CD4-positive, alpha-beta T cell treated with Interleukin-12 subunit alpha and Interleukin-12 subunit beta, for 1 hour (primary cell): ENCODE results near the gene CNBD2.
A peak's percentile ranks its signal among the peaks of the same experiment; 100 is the strongest.
"Not testable (repeated sequence)": the region's sequence is repeated elsewhere in the genome, so short reads cannot be mapped to it uniquely, and the experiment has no call there.

ENCODE experiments used
- DNase-seq: peaks from one replicate; pipeline ENCODE4 v3.0.0-alpha.2; 2020

CNBD2 gene

GRCh38 chr20:36064658-36065426 lies 96.5 kb downstream of the CNBD2 start:
- peak; percentile 94 for DNase-seq

- DNase-seq: no peak
Observed at GRCh38 chr20:36065427-36065998, 97.1 kb downstream of the CNBD2 start.

DNA sequence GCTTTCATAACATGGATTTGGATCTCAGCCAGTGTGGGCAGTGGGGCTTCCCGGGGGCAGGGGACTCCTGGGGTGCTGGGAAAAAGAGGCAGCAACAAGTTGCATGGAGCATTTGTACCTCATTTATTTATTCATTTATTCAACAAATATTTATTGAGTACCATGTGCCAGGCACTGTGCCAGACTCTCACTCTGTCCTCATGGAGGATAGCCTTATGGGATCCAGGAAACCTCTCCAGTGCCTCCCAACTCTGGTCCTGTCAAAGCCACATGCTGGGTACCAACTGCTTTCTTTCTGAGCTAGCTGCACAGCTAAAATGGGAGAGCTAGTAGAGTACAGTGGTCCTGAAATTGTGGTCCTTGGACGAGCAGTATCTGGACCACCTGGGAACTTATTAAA lies 98.4 kb downstream of the CNBD2 start:
- no peak for DNase-seq

GRCh38 chr20:36068526-36068925 lies 100.1 kb downstream of the CNBD2 start:
- not testable (repeated sequence) for DNase-seq

- no peak for DNase-seq
Observed at GRCh38 chr20:36070451-36070850, 102.1 kb downstream of the CNBD2 start.

DNA sequence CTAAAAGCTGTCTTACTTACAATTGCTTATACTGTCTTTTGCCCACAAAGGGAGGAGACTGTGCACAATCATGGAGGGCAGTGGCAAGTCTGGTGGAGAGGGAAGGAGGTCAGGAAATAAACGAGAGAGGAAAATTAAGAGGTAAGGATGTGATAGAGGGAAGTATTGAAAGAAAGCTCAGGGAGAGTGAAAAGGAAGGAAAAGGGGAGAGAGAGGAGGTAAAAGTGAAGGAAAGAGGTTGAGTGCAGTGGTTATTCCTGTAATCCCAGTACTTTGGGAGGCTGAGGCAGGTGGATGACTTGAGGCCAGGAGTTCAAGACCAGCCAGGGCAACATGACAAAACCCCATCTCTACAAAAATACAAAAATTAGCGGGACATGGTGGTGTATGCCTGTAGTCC lies 103.5 kb downstream of the CNBD2 start:
- no peak for DNase-seq

- DNase-seq: no peak
Observed at GRCh38 chr20:36074983-36075382, 106.6 kb downstream of the CNBD2 start.

GRCh38 chr20:36077762-36078161 lies 109.4 kb downstream of the CNBD2 start:
- DNase-seq: not testable (repeated sequence)

- DNase-seq: no peak
Observed at GRCh38 chr20:36079486-36079885, 111.1 kb downstream of the CNBD2 start.

- DNase-seq: not testable (repeated sequence)
Observed at GRCh38 chr20:36079984-36080383, 111.6 kb downstream of the CNBD2 start.
